Measurements from ENCODE around the gene KCNJ15.

The KCNJ15 gene

DNA sequence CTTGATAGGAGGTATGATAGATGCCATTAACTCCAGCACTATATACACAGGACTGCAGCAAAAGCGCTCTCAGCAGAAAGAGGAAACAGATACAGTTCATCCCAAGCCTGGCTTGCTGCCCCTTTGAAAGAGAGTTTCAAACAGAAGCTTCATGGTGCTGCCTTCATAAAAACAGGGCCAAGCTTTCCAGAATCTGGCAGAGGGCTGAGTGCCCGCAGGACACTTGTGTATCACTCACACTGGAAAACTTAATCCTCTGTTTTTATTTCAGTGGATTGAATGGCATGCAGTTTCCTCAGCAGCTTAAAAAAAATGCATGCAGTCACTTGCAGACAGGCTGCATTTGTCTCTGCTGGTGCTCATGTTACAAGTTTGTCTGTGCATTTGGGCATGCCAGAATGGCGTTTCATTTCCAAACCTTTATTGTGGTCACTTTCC lies 40.4 kb downstream of the KCNJ15 start:
- DNase-seq (ENCODE audit: low read depth in 4 of 4, low spot score in 1 of 4), result no peak

DNA sequence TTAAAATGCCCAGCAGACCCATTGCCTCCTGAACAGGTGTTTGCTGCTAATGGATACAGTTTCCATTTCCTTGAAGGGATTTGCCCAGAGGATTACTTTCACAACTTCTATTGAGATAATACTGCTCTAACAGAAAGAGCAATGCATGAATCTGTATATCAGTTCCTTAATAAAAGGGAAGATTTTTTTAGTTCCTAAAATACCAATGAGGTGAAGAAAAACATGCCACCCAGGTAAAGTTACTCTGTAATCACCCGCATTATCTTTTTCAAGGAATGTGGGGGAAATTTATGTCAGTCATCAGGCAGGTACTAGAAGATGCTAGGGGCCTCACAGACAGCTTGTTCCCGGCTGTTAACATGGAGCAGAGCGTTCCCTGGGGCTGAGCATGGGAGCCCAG lies 41.1 kb downstream of the KCNJ15 start:
- DNase-seq (ENCODE audit: low read depth in 4 of 4, low spot score in 1 of 4), result no peak

DNA sequence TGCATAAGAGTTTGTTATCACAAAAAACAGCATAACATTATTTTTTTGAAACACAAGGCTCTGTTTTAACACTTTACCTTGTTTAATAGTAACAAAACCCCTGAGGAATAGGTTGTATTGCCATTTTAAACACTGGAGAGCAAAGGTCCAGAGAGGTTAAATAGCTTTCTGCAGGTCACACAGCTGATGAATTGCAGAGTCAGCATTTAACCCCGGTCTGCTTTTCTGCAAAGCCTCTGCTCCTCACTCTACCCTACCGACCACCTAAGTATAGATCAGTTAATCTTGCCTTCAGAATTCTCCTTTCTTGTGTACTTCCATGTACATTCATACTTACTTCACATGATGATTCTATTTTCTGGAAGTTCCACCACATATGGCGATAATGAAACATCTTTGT lies 42.0 kb downstream of the KCNJ15 start:
- no peak for DNase-seq (ENCODE audit: low read depth in 4 of 4, low spot score in 1 of 4)

DNA sequence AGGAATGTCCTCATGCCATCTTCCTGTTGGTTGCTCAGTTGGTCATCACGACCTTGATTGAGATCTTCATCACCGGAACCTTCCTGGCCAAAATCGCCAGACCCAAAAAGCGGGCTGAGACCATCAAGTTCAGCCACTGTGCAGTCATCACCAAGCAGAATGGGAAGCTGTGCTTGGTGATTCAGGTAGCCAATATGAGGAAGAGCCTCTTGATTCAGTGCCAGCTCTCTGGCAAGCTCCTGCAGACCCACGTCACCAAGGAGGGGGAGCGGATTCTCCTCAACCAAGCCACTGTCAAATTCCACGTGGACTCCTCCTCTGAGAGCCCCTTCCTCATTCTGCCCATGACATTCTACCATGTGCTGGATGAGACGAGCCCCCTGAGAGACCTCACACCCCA lies 42.9 kb downstream of the KCNJ15 start:
- DNase-seq (ENCODE audit: low read depth in 4 of 4, low spot score in 1 of 4), result no peak

DNA sequence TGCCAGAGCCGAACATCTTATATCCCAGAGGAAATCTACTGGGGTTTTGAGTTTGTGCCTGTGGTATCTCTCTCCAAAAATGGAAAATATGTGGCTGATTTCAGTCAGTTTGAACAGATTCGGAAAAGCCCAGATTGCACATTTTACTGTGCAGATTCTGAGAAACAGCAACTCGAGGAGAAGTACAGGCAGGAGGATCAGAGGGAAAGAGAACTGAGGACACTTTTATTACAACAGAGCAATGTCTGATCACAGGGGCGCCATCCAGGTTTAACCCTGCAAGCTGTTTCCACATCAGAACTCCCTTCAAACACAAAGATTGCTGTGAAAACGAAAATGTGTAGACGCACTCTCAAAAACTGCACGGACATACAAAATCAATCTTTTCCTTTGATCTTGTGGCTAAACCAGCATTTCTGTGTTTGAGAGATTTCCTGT lies 43.4 kb downstream of the KCNJ15 start:
- no peak for DNase-seq (ENCODE audit: low read depth in 4 of 4, low spot score in 1 of 4)

DNA sequence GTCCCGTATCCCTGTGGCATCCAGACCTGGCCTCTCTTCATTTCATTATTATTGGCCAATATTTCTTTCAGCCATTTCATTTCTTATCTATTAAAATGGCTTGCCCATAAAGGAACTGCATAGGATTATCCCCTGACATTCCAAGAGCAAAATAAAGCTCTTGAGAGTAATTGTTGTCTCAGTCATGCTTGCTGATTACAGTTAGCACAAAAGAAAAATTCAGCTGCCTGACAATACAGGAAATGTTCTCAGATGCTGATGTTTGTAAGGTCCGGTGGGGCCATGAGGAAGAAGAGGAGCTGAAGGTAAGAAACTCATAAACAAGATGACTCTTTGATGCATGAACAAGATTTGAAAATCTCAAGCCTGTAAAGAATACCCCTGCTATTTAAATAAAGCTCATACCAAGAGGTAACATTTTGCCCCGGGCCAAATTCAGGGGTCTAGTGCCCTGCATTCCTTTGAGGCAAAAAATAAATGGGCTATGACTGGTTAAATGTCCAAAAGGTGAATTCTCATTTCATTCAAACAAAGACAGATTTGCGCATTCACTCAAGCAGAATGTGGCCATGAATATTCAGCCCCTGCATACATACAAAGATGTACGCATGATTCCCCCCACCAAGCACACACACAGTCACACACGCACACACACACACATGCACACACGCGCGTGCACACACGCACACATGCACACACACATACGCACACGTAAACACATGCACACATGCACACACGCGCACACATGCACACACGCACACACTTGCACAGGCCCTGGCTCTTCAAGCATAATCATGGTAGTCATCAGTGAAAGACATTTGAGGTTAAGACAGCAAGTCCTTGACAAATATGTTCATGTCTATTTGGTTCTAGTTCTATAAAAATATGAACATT lies 44.8 kb downstream of the KCNJ15 start:
- no peak for DNase-seq (ENCODE audit: low read depth in 4 of 4, low spot score in 1 of 4)

DNA sequence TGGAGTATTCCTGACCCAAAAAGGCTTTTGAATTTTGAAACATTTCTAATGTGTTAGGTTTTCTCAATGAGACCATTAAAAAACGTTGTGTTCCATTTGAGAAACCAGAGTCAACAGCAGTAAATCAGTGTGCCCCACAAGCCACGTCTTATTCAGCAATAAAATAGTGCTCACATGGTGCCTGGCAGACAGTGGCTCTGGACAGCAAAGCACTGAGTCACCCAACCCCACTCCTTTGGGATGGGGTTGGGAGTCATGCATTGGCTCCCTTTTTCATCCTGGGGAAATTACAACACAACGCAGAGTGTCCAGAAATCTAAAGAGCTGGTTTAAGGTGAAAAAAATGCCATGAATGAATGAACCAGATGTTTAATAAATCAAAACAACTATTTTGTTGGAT lies 46.5 kb downstream of the KCNJ15 start:
- no peak for DNase-seq (ENCODE audit: low read depth in 4 of 4, low spot score in 1 of 4)

DNA sequence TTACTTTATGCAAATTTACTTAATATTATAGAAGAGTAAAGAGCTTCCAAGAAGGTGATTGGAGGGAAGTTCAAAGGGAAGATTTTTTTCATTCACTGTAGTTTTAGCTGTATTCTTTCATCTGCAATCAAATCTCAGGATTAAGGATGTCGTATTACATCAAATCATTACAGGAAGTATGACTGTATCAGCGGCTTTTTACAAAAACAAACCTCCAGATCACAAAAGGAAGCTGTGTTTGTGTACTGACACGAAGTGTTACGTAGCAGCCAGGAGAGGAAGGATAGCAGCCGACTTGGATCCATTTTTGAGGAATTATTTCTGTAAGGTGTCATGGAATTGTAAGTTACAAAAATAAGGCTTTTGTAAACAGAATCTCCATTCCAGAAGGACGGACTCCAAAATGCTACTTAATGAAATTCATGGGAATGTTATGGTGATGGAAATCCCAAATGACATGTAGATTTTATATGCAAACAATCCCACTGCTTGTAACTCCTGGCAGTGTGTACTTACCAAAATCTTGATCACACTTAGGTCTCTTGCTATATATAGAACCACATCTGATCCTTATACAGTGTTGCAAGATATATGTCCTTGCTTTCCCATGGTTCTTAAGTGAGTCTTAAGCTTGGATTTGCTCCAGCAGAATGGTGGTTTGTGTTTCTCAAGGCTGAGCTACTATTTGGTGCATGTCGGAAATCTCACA lies 49.8 kb downstream of the KCNJ15 start:
- no peak for DNase-seq (ENCODE audit: low read depth in 4 of 4, low spot score in 1 of 4)

DNA sequence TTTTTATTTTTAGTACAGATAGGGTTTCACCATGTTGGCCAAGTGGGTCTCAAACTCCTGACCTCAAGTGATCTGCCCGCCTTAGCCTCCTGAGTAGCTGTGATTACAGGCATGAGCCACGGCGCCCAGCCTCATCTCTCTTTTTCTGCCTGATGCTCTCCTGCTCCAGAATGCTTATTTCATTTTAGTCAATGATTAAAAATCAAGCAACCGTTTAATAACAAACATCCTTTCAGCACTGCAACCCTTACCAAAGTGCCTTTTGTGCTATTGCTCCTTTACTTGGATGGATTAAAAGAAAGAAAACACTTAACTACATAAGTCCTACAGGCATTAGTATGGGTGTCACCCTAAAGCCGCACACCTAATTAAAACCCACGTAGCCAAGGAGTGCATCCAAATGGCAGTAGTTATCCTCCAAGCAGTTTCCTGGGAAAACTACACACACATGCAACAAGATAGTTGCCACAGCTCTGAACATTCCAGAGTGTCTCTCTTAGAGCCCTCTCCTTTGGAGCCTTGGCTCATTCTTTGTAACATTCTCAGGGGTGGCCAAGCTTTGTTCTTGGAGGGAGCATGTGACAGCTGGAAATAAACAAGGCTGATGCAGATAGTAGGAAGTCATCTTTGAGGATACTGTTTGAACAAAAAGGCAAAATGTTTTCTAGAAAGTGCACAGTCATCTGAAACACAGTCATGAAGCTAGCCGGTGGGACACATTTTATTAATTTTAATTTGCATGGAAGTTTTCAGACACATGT lies 51.2 kb downstream of the KCNJ15 start:
- no peak for DNase-seq (ENCODE audit: low read depth in 4 of 4, low spot score in 1 of 4)

DNA sequence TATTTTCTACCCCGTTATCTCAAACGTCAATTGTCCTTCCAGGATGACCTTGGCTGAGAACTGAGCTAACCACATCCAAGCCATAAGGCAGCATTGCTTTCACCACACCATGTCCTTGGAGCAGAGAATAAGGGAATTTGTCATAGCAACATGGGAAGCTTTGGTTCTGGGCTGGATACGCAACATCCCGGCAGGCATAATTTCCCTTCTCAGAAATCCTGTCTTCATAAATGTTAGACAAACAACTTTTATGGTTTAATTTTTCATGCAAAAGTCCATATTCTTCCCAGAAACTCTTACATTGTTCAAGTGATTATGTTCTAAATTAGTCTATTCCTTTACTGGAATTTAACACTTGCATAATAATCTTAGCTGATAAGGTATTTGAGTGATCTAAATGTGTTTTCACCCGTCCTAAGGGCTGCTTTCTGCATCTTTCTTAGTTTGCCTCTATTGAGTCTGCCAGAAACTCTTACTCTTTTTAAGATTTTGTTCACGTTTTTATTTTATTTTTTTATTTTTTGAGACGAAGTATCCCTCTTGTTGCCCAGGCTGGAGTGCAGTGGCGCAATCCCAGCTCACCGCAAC lies 51.8 kb downstream of the KCNJ15 start:
- no peak for DNase-seq (ENCODE audit: low read depth in 4 of 4, low spot score in 1 of 4)

DNA sequence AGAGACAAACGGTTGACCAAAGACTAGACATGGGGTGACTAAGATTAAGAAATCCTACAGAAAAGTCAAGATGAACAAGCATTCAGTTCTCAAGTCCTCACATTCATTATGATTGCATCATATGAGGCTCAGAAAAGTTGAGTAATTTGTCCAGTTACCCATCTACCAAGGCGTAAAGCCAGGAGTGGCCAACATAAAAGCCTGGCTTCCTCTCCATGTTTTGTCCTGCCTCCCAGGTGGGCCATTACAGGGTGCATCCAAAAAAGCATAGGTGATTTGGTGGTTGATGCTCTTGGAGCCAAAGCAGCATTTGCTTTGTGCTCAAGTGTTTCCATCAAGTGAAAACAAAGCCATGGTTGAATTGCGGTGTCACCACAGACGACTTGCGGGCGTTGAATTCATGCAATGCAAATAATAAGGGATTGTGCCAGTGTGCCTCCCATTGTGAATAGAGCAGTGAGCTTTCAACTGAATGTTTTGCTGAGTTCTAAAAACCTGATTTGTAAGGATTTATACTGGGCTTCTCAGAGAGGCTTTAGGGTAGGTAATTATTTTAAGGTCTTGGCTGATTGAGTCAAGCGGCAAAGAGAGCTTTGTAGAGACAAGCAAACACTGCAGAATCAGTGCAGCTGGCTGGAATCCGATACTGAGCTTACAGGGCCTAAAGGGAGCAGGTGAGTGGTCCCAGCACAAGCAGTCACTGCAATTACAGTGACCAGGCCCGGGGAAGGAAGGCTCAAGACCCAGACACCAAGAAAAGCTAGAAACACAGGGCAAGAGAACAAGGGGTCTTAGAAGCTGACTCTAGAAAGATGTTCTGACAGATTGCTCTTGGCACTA lies 54.1 kb downstream of the KCNJ15 start:
- no peak for DNase-seq (ENCODE audit: low read depth in 4 of 4, low spot score in 1 of 4)

DNA sequence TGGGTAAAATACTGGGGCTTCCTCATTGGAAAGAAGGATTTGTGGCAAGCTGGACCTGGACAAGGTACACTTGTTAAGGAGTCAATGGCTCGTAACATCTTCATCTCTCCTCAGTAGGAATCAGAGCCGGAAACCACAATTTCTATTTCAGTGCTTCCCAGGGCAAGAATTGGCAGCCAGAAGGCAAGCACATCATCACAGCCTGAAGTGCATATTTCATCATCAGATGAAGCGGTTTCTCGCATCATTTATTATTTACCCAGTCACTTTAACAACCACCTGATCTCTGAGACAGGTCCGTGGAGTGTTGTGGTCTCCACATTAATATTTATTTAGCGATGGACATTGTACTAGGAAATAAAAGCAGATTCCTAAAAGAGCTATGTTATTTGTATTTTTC lies 55.0 kb downstream of the KCNJ15 start:
- no peak for DNase-seq (ENCODE audit: low read depth in 4 of 4, low spot score in 1 of 4)

DNA sequence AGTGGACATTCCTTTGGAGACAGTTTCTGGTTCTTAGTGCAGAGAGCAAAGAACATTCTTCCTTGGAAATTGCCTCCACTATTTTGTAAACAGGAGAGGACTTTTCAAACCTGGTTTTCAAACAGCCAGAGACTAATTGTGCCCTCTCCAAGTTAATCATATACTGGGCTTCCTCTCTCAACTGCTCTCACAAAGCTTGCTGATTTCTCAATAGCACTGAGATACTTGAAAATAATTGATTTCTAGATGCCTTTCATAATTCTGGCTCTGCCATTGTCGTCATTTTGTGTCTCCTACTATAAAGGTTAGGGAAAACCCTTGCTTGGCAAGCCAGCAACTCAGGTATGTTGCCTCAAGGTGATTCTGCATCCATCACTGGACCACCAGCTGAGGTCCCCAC lies 56.0 kb downstream of the KCNJ15 start:
- DNase-seq (ENCODE audit: low read depth in 4 of 4, low spot score in 1 of 4), result no peak

DNA sequence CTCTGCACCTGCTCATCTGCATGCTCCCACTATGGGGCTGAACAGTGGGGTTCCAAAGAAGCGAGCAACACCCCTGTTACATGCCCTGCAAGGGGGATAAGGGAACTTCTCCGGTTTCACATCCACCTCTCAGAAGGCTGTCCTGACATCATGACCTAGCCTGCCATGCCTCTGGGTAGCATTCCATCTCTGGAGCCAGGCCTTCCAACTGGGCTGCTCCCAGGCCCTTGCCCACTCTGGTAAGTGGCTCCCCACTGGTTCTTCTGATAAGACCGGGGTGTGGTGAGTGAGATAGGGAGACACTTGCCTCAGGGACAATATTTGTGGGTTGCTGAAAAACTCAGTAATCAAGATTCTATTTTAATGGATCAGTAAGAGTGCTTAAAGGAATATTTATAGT lies 57.8 kb downstream of the KCNJ15 start:
- no peak for DNase-seq (ENCODE audit: low read depth in 4 of 4, low spot score in 1 of 4)

DNA sequence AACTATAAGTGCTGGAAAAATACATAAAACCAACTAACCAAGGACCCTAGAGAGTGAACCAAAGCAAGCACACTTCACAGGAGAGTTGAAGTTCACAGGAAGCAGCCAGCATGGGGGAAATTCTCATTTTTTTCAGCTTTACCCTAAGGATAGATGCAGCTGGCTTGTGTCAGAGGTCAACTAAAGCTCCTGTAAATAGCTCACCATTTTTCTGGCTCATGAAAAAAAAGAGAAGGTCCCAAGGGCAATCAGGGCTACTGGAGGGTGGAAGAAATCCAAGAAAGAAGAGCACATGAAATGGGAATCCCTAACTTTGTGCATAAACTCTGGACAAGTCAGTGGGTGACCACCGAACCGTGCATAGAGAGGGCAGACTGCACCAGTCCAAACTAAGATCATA lies 58.3 kb downstream of the KCNJ15 start:
- DNase-seq (ENCODE audit: low read depth in 4 of 4, low spot score in 1 of 4), result no peak

DNA sequence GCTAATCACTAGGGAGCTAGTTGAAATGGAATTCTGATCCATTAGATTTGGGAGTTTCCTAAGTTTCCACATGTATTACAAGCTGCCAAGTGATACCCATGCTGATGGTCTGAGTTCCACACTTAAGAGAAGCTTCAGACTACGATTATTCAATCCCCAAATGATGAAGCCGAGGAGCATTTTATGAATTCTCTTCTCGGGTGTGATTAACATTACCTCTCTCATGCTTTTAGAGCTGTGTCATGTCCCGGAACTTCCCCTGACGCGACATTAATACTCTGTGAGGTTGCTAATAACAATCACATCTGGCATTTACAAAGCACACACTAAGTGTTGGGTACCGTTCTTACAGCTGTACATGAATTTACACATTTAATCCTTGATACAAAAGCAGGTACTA lies 63.0 kb downstream of the KCNJ15 start:
- no peak for DNase-seq (ENCODE audit: low read depth in 4 of 4, low spot score in 1 of 4)

DNA sequence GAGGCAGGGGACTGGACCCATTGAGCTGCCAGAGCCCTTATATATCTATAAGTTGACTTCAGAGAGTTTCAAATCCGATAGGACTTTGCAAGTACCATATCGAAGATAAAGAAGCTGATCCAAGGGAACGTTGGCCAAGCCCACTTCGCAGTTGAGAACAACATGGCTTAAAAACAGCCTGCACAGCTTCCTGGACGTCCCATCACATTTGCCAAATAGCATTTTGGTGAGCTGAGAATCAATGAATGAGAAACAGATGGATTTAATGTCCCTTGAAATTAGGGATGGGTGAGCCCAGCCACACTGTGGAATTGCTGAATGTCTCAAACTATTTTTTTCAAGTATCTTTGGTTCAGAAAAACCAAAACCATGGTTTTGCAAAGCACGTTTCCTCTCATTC lies 64.8 kb downstream of the KCNJ15 start:
- no peak for DNase-seq (ENCODE audit: low read depth in 4 of 4, low spot score in 1 of 4)

DNA sequence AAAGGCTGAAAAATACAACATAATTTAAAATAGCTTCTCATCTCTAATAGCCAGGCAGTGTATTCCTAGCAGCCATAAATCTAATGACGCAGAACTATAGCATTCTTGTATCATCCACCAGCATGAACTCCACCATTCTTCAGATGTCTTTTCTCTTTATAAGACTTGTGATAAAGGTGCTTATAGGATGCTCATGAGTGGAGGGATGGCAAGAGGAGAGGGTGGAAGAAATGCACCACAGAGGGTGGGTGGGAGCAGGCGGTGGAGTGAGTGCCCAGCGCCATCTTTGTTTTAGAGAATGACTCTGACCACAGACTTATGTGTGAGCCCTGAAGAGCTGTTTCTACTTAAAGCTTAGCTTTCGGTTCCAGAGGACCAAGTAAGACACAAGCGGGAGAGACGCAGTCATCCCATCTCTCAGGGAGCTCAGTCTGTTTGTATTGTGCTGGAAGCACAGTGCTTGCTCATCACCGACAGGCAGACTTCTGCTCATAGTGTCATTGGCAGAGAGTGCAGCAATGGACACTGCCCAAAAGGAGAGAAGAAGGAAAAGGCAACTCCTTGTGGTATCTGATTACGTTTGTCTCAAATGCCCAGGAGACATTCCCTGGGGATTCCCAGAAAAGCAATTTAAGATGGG lies 65.6 kb downstream of the KCNJ15 start:
- DNase-seq (ENCODE audit: low read depth in 4 of 4, low spot score in 1 of 4), result no peak

DNA sequence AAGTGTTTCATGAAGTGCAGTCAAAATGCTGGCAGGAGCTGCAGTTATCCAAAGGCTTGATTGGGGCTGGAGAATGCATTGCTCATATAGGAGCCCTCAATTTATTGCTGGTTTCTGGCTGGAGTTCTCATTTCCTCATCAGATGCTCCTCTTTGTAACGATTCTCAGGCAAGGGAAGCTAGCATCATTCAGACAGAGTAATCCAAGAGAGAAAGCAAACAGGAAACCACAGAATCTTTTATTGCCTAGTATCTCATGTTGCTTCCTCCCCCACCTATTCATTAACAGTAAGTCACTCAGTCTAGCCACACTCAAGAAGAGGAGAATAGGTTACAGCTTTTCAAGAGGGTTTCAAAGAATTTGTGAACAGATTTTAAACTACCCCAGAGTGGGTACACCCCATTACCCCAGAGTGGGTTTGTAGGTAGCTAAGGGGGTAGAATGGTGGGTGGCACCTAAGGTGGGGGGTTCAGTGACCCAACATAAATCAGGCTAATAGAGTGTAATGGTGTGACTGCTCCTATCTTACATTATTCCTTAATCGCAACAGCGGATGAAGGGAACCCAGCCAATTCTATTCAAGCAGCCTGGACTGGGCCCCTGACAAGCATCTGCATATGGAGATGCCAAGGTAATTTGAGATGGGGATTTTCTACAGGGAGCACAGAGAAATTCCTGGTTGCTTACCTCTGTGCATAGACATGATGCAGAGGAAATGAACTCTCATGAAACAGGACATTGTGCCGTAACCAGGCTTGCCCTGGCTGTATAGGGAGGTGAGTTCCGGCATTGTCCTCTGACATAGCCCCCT lies 67.1 kb downstream of the KCNJ15 start:
- no peak for DNase-seq (ENCODE audit: low read depth in 4 of 4, low spot score in 1 of 4)

All from stimulated activated CD4-positive, alpha-beta T cell treated with anti-CD3 and anti-CD28 coated beads, Interleukin-1b, Interleukin-23, amount 100 ng/mL, for 24 hours (primary cell).